H1 (cell line): ENCODE measurements around the gene SORCS3. TPM values are rescaled to one million over a fixed set of nuclear protein-coding genes. Genes with fewer than 3 reads are reported as not detected.

Source experiments
- CTCF ChIA-PET: fragments of 300-600 bp; sonication (Branson Sonifier 250); formaldehyde crosslinking; loops from one replicate; lab custom pipeline; 2021; ENCODE audit not compliant: partially characterized antibody; lab: Charles Lee
- POLR2A ChIA-PET: fragments of 300-600 bp; sonication (Branson Sonifier 250); formaldehyde crosslinking; loops from one replicate; lab custom pipeline; 2021; ENCODE audit warnings: inconsistent platforms; ENCODE audit not compliant: partially characterized antibody; lab: Charles Lee
- DNase-seq, 2 experiments: peaks; one replicate each; pipeline versions ENCODE4 v3.0.0 to v3.0.0-alpha.2; 2010 to 2022; ENCODE audit warnings: low spot score in 2 of 2, low read depth in 1 of 2, mixed read lengths in 1 of 2
- FAIRE-seq: peaks from 2 replicates; lab custom pipeline; 2011; peaks lifted over from hg19 to GRCh38; lab: Jason Lieb, UNC
- H2AFZ ChIP-seq: 2 replicates; pipeline ENCODE4 v1.8.1; 2012; ENCODE audit warnings: low read length, inconsistent platforms
- H2AK5ac ChIP-seq: 2 replicates; pipeline ENCODE4 v1.6.1; 2013; ENCODE audit warnings: low read depth, low read length
- H2BK120ac ChIP-seq: replicated peaks from 2 replicates; pipeline ENCODE3; 2013; ENCODE audit warnings: low read depth, low read length, inconsistent platforms
- H2BK12ac ChIP-seq: 2 replicates; pipeline ENCODE4 v1.6.1; 2013; ENCODE audit warnings: low read depth, low read length
- H2BK15ac ChIP-seq: 2 replicates; pipeline ENCODE4 v1.6.1; 2013; ENCODE audit warnings: low read length
- H2BK20ac ChIP-seq: 2 replicates; pipeline ENCODE4 v1.6.1; 2013; ENCODE audit warnings: low read length
- H2BK5ac ChIP-seq: 2 replicates; pipeline ENCODE4 v1.6.1; 2013; ENCODE audit warnings: low read depth, low read length
- H3K14ac ChIP-seq: 2 replicates; pipeline ENCODE4 v1.6.1; 2013; ENCODE audit warnings: inconsistent platforms; ENCODE audit not compliant: insufficient read length
- H3K18ac ChIP-seq: 2 replicates; pipeline ENCODE4 v1.6.1; 2013; ENCODE audit warnings: low read length; ENCODE audit errors: extremely low read depth
- H3K23ac ChIP-seq: 2 replicates; pipeline ENCODE4 v1.6.1; 2013; ENCODE audit warnings: inconsistent platforms; ENCODE audit not compliant: insufficient read length
- H3K23me2 ChIP-seq: 2 replicates; pipeline ENCODE4 v1.6.1; 2013; ENCODE audit warnings: low read depth, low read length
- H3K27ac ChIP-seq: 2 replicates; pipeline ENCODE4 v1.6.1; 2011; ENCODE audit warnings: low read depth, low read length, inconsistent platforms
- H3K27me3 ChIP-seq, 4 experiments: replicated peaks in 1 of 4; 1 replicate in 1 of 4; 2 replicates in 3 of 4; pipeline versions ENCODE4 v1.6.1 to v1.8.1; 2011 to 2013; ENCODE audit warnings: low read length in 3 of 4, mild to moderate bottlenecking in 3 of 4, inconsistent platforms in 2 of 4, mixed read lengths in 2 of 4, moderate library complexity in 1 of 4; ENCODE audit not compliant: control insufficient read depth in 3 of 4, insufficient read depth in 3 of 4; ENCODE audit errors: extremely low read depth in 1 of 4
- H3K36me3 ChIP-seq, 4 experiments: 2 replicates each; pipeline versions ENCODE4 v1.6.1 to v1.8.1; 2011 to 2013; ENCODE audit warnings: mild to moderate bottlenecking in 4 of 4, low read length in 3 of 4, moderate library complexity in 2 of 4, control low read depth in 1 of 4, inconsistent platforms in 1 of 4; ENCODE audit not compliant: insufficient read depth in 4 of 4, control insufficient read depth in 2 of 4
- H3K4ac ChIP-seq: replicated peaks from 2 replicates; pipeline ENCODE3; 2013; ENCODE audit warnings: low read length, low read depth, mixed read lengths, inconsistent platforms; ENCODE audit not compliant: insufficient read length
- H3K4me1 ChIP-seq, 4 experiments: replicated peaks in 1 of 4; 1 replicate in 1 of 4; 2 replicates in 3 of 4; pipeline versions ENCODE4 v1.6.1 to v1.8.1; 2011 to 2013; ENCODE audit warnings: low read length in 3 of 4, inconsistent platforms in 2 of 4, mixed read lengths in 1 of 4; ENCODE audit not compliant: insufficient read depth in 4 of 4, control insufficient read depth in 3 of 4
- H3K4me2 ChIP-seq, 2 experiments: 2 replicates each; pipeline versions ENCODE4 v1.6.1 to v1.8.1; 2011 to 2013; ENCODE audit warnings: low read depth in 2 of 2, low read length in 2 of 2, control low read depth in 1 of 2, inconsistent platforms in 1 of 2, mild to moderate bottlenecking in 1 of 2; ENCODE audit not compliant: insufficient read depth in 1 of 2
- H3K4me3 ChIP-seq, 4 experiments: fragments of 200-600, 300-600 bp in 1 of 4; sonication (generic), shearing (Covaris generic), sonication (Bioruptor Twin) in 1 of 4; 2 replicates each; pipeline versions ENCODE4 v1.5.1 to v1.8.1; 2011 to 2016; ENCODE audit warnings: low read length in 4 of 4, low read depth in 3 of 4, control low read depth in 2 of 4, inconsistent platforms in 2 of 4, mild to moderate bottlenecking in 2 of 4, mixed read lengths in 1 of 4, moderate library complexity in 1 of 4; ENCODE audit not compliant: insufficient read depth in 2 of 4; ENCODE audit errors: extremely low read depth in 1 of 4
- H3K56ac ChIP-seq: replicated peaks from 2 replicates; pipeline ENCODE3; 2013; ENCODE audit warnings: low read depth, mild to moderate bottlenecking, mixed read lengths, low read length, inconsistent platforms; ENCODE audit not compliant: insufficient read length
- H3K79me1 ChIP-seq: 2 replicates; pipeline ENCODE4 v1.6.1; 2013; ENCODE audit warnings: low read depth, low read length, control low read depth
- H3K79me2 ChIP-seq, 2 experiments: 2 replicates each; pipeline versions ENCODE4 v1.6.1 to v1.8.1; 2012 to 2013; ENCODE audit warnings: low read length in 2 of 2, mild to moderate bottlenecking in 2 of 2, inconsistent platforms in 1 of 2; ENCODE audit not compliant: insufficient read depth in 2 of 2, control insufficient read depth in 1 of 2
- H3K9ac ChIP-seq, 4 experiments: replicated peaks in 1 of 4; 1 replicate in 1 of 4; 2 replicates in 3 of 4; pipeline versions ENCODE4 v1.6.1 to v1.8.1; 2011 to 2013; ENCODE audit warnings: low read depth in 3 of 4, low read length in 3 of 4, control low read depth in 2 of 4, mild to moderate bottlenecking in 2 of 4, moderate library complexity in 2 of 4, inconsistent platforms in 1 of 4; ENCODE audit errors: extremely low read depth in 1 of 4
- H3K9me3 ChIP-seq, 2 experiments: 2 replicates each; pipeline versions ENCODE4 v1.6.1 to v1.8.1; 2012 to 2013; ENCODE audit warnings: mild to moderate bottlenecking in 2 of 2, moderate library complexity in 2 of 2, control low read depth in 1 of 2, inconsistent platforms in 1 of 2, low read depth in 1 of 2, low read length in 1 of 2, mixed read lengths in 1 of 2; ENCODE audit not compliant: insufficient read depth in 2 of 2
- H4K20me1 ChIP-seq, 2 experiments: replicated peaks in 1 of 2; 2 replicates each; pipeline versions ENCODE3 to v1.8.1; 2011 to 2013; ENCODE audit warnings: inconsistent platforms in 2 of 2, low read length in 2 of 2, mild to moderate bottlenecking in 1 of 2; ENCODE audit not compliant: insufficient read depth in 2 of 2, control insufficient read depth in 1 of 2
- H4K5ac ChIP-seq: 2 replicates; pipeline ENCODE4 v1.6.1; 2013; ENCODE audit warnings: low read length, low read depth, mixed read lengths, inconsistent platforms; ENCODE audit not compliant: insufficient read length
- H4K8ac ChIP-seq: 2 replicates; pipeline ENCODE4 v1.8.0; 2013; ENCODE audit warnings: mild to moderate bottlenecking, moderate library complexity, low read length, inconsistent platforms; ENCODE audit not compliant: insufficient read depth; ENCODE audit errors: extremely low read depth
- H4K91ac ChIP-seq: replicated peaks from 2 replicates; pipeline ENCODE3; 2013; ENCODE audit warnings: low read length, mixed read lengths, inconsistent platforms; ENCODE audit not compliant: insufficient read length
- ATF2 ChIP-seq: IDR thresholded peaks from 2 replicates; pipeline ENCODE4 v1.6.1; 2012; ENCODE audit warnings: low read length, inconsistent platforms
- CBX5 ChIP-seq: fragments of 300-800, 300-1000 bp; sonication (generic); IDR thresholded peaks from 2 replicates; pipeline ENCODE4 v1.7.1; 2016; ENCODE audit warnings: antibody characterized with exemption, low read length, low read depth
- CBX8 ChIP-seq: fragments of 300-800, 300-1000 bp; sonication (generic); IDR thresholded peaks from 2 replicates; pipeline ENCODE4 v1.7.1; 2016; ENCODE audit warnings: low read depth, low read length, borderline replicate concordance
- CHD1 ChIP-seq: IDR thresholded peaks from 2 replicates; pipeline ENCODE4 v1.6.1; 2012; ENCODE audit warnings: low read depth, low read length, improper control_type of control experiment
- CTCF ChIP-seq, 3 experiments: IDR thresholded peaks; 1 replicate in 2 of 3; 2 replicates in 1 of 3; pipeline versions ENCODE4 v1.5.1 to v1.6.1; 2011; ENCODE audit warnings: low read length in 3 of 3, mild to moderate bottlenecking in 3 of 3, inconsistent platforms in 2 of 3, low read depth in 1 of 3, moderate library complexity in 1 of 3; ENCODE audit not compliant: insufficient read depth in 1 of 3; ENCODE audit errors: control extremely low read depth in 1 of 3
- JUND ChIP-seq: IDR thresholded peaks from 2 replicates; pipeline ENCODE4 v1.6.1; 2011; ENCODE audit warnings: mild to moderate bottlenecking, improper control_type of control experiment, low read length
- KDM4A ChIP-seq: IDR thresholded peaks from one replicate; pipeline ENCODE4 v1.7.1; 2012; ENCODE audit warnings: low read depth, mild to moderate bottlenecking, moderate library complexity, low read length, inconsistent platforms; ENCODE audit not compliant: severe bottlenecking
- RBBP5 ChIP-seq: IDR thresholded peaks from 2 replicates; pipeline ENCODE4 v1.7.1; 2012; ENCODE audit warnings: low read depth, mild to moderate bottlenecking, inconsistent platforms, low read length, moderate library complexity, borderline replicate concordance
- SIX5 ChIP-seq: IDR thresholded peaks from 2 replicates; pipeline ENCODE4 v1.6.1; 2011; ENCODE audit warnings: mild to moderate bottlenecking, low read depth, low read length
- TAF1 ChIP-seq: IDR thresholded peaks from 2 replicates; pipeline ENCODE4 v1.6.1; 2011; ENCODE audit warnings: mild to moderate bottlenecking, low read depth, low read length
- WGBS, 2 experiments: shearing (Covaris generic) in 1 of 2; methylation state at CpG; one replicate each; pipeline versions ENCODE4 v1.1.6 to v1.1.7; 2013 to 2015; ENCODE audit warnings: low lambda C conversion rate in 2 of 2, mixed read lengths in 2 of 2, inconsistent platforms in 1 of 2, low coverage in 1 of 2, missing lambda C conversion rate in 1 of 2; ENCODE audit not compliant: insufficient replicate concordance in 2 of 2, insufficient coverage in 1 of 2, insufficient read length in 1 of 2; ENCODE audit errors: extremely low coverage in 1 of 2, missing lambda C conversion rate in 1 of 2; 5-methylcytosine and 5-hydroxymethylcytosine counted together
- polyA plus RNA-seq, 7 experiments: library from polyadenylated mRNA; depleted of rRNA in 3 of 7; stranded (reverse) in 5 of 7; unstranded in 2 of 7; fragments of >200 nt in 5 of 7; fragments of 200-250 nt in 2 of 7; gene quantifications; 1 replicate in 5 of 7; 2 replicates in 1 of 7; 4 replicates in 1 of 7; pipeline versions ENCODE4 v1.2.1 to v1.2.3, GENCODE V29; 2011 to 2013; ENCODE audit warnings: missing spikeins in 2 of 7, mixed read lengths in 2 of 7
- total RNA-seq: library from RNA; stranded (reverse); fragmentation: NEBNext Ultra II Directional; extraction: Animal tissue kit (Norgen Biotek cat#: 25700); gene quantifications from 2 replicates; pipeline ENCODE4 v1.2.1, GENCODE V29; 2021

Gene SORCS3
- total and polyA plus RNA-seq, 2 of the 8 experiments (the other 6 are each of a cell fraction or from before 2014, with no cell fraction given), result 0.26 to 0.88 TPM

GRCh38 chr10:104928734-104929133 is 287.6 kb downstream of the SORCS3 start:
- H2BK5ac ChIP-seq, result no peak overlapping the region
- no peak overlapping the region for H3K14ac ChIP-seq
- H3K23me2 ChIP-seq, result no peaks in the 10 kb centered on the region
- DNase-seq, result no peak
- no peak overlapping the region; the same call in 1 of the 2 replicates for H4K8ac ChIP-seq
- 86% methylated on average over 2 of the region's 2 CpGs; no CpG with 5 or more reads in 1 of the 2 experiments for WGBS, 2 experiments
- H4K20me1 ChIP-seq, result no peaks in the 10 kb centered on the region
- H3K27ac ChIP-seq, result no peak overlapping the region
- H3K4me1 ChIP-seq, result peaks cover 0 to 7% (median 1%) of the 10 kb centered on the region in 4 experiments; a peak in 4 of 7 replicates
- no peaks in the 10 kb centered on the region for H3K9me3 ChIP-seq
- no peak overlapping the region for H4K5ac ChIP-seq
- H3K23ac ChIP-seq, result no peak overlapping the region
- H3K79me1 ChIP-seq, result no peaks in the 10 kb centered on the region
- H3K18ac ChIP-seq, result no peak overlapping the region
- CTCF ChIA-PET, result interaction anchor here (0.7 kb wide), 1 partner anchor 21 kb away, joined by 3 read pairs; no protein-coding TSS in a partner anchor
- no peak overlapping the region for H4K91ac ChIP-seq
- no peak overlapping the region for H2BK15ac ChIP-seq
- H3K56ac ChIP-seq, result no peak overlapping the region
- H2BK20ac ChIP-seq, result no peak overlapping the region
- H3K4me2 ChIP-seq, result no peak overlapping the region
- no peak overlapping the region for H2BK120ac ChIP-seq
- H3K27me3 ChIP-seq, result no peaks in the 10 kb centered on the region
- no peak overlapping the region for H2AFZ ChIP-seq
- no peak for FAIRE-seq
- H3K4me3 ChIP-seq, result no peak overlapping the region
- POLR2A ChIA-PET, result no interaction called here
- no peaks in the 10 kb centered on the region for H3K79me2 ChIP-seq
- no peak overlapping the region for H2BK12ac ChIP-seq
- H3K36me3 ChIP-seq, result no peaks in the 10 kb centered on the region
- no peak overlapping the region for H2AK5ac ChIP-seq
- H3K9ac ChIP-seq, result no peak overlapping the region
- H3K4ac ChIP-seq, result no peak overlapping the region
- no peak for TF ChIP-seq JUND
- no peak for TF ChIP-seq ATF2
- no peak for TF ChIP-seq SIX5
- TF ChIP-seq CBX8, result no peak
- no peak for TF ChIP-seq RBBP5
- TF ChIP-seq CBX5, result no peak
- TF ChIP-seq CHD1, result no peak
- TF ChIP-seq TAF1, result no peak
- TF ChIP-seq KDM4A, result no peak
- TF ChIP-seq CTCF (IDR thresholded peaks at IDR 0.05; ENCODE audit: control extremely low read depth in 1 of 3, insufficient read depth in 1 of 3, low read depth in 1 of 3, low read length in 3 of 3), result no peak
